ENCODE measurements around the gene CNPY3. TPM values are rescaled to one million over a fixed set of nuclear protein-coding genes. Genes with fewer than 3 reads are reported as not detected.
"Not testable (repeated sequence)": the region's sequence is repeated elsewhere in the genome, so short reads cannot be mapped to it uniquely, and the experiment has no call there.

The CNPY3 gene
- total and polyA plus RNA-seq, 4 donors = 28.3 to 50.1 (median 32.5) TPM

DNA sequence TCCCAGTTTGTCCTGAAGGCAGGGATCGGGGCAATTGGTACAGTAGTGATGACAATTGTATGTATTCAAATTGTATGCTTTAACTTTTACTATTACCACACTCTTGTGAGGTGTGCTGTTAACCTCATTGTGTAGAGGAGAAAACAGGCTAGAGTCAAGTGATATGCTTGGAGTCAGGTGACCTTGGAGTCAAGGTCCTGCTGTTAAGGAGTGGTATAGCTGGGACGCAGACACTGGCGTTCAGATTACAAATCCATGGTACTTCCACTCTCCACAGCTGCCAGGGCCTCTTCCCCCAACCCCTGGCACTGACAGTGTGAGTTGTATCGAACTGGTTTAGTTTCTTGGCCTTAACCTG lies 10.5 kb downstream of the CNPY3 start:
- H3K27ac ChIP-seq (ENCODE audit: low read depth in 1 of 2, low read length in 2 of 2) = no peak overlapping the region
- no peak overlapping the region for H3K4me3 ChIP-seq (ENCODE audit: low read length in 2 of 2)
- 78 to 82% methylated on average over 4 of the region's 4 CpGs for WGBS, 2 donors
- no peaks in the 10 kb centered on the region for H3K9me3 ChIP-seq (ENCODE audit: control insufficient read depth, low read length)
- DNase-seq (no peak), ATAC-seq (ENCODE audit: low FRiP score) (no peak)
- H3K27me3 ChIP-seq (ENCODE audit: control insufficient read depth in 1 of 2, insufficient read depth in 2 of 2, low read length in 1 of 2) = no peaks in the 10 kb centered on the region
- intact Hi-C loops (cut with DNase I) = no loop called here
- H3K36me3 ChIP-seq (ENCODE audit: control insufficient read depth in 1 of 2, insufficient read depth in 2 of 2, low read length in 1 of 2) = peaks cover 0 to 2% of the 10 kb centered on the region in 2 donors
- no peaks in the 10 kb centered on the region for H3K4me1 ChIP-seq (ENCODE audit: control insufficient read depth in 1 of 2, insufficient read depth in 2 of 2, low read length in 2 of 2)

DNA sequence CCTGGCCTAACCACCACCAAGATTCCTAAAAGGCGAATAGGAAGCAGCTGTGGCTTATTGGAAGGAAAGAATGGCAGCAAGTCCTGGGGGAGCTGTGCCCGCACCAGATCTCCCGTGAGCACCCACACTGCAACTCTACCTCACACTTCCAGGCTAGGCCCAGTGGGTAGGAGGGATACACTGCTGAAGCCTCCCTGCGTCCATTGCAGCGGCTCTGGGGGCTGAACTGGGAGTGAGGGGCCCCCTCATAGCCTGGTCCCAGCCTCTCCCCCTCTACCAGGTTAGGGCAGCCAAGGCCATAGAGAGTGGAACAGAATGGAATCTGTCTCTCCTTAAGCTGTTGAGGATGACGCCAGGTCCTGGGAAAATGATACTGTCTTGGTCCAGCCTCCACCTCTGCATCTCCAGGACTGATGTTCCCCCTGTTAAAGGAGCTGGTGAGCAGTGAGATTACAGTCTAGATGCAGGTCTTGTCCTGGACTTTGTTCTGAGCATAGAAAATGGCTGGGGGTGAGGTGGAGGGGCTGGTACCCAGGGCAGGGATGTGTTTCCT lies 11.3 kb downstream of the CNPY3 start:
- H3K36me3 ChIP-seq (ENCODE audit: control insufficient read depth in 1 of 2, insufficient read depth in 2 of 2, low read length in 1 of 2) = peaks cover 0 to 2% of the 10 kb centered on the region in 2 donors
- intact Hi-C loops (cut with DNase I) = no loop called here
- no peaks in the 10 kb centered on the region for H3K27me3 ChIP-seq (ENCODE audit: control insufficient read depth in 1 of 2, insufficient read depth in 2 of 2, low read length in 1 of 2)
- no peak overlapping the region for H3K4me3 ChIP-seq (ENCODE audit: low read length in 2 of 2)
- DNase-seq (no peak), ATAC-seq (ENCODE audit: low FRiP score) (no peak)
- H3K4me1 ChIP-seq (ENCODE audit: control insufficient read depth in 1 of 2, insufficient read depth in 2 of 2, low read length in 2 of 2) = no peaks in the 10 kb centered on the region
- H3K27ac ChIP-seq (ENCODE audit: low read depth in 1 of 2, low read length in 2 of 2) = no peak overlapping the region
- WGBS, 2 donors = 86 to 94% methylated on average over 6 of the region's 6 CpGs
- H3K9me3 ChIP-seq (ENCODE audit: control insufficient read depth, low read length) = no peaks in the 10 kb centered on the region

DNA sequence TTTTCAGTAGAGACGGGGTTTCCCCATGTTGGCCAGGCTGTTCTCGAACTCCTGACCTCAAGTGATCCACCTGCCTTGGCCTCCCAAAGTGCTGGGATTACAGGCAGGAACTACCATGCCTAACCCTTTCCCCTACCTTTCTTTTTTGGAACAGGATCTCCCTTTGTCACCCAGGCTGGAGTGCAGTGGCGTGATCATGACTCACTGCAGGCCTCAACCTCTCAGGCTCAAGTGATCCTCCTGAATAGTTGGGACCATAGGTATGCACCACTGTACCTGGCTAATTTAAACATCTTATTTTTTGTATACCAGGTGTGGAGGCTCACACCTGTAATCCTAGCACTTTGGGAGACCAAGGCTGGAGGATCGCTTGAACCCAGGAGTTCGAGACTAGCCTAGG lies 12.1 kb downstream of the CNPY3 start:
- H3K4me1 ChIP-seq (ENCODE audit: control insufficient read depth in 1 of 2, insufficient read depth in 2 of 2, low read length in 2 of 2); H3K27ac ChIP-seq (ENCODE audit: low read depth in 1 of 2, low read length in 2 of 2); ATAC-seq (ENCODE audit: low FRiP score); H3K27me3 ChIP-seq (ENCODE audit: control insufficient read depth in 1 of 2, insufficient read depth in 2 of 2, low read length in 1 of 2); DNase-seq; intact Hi-C loops (cut with DNase I); H3K4me3 ChIP-seq (ENCODE audit: low read length in 2 of 2); H3K36me3 ChIP-seq (ENCODE audit: control insufficient read depth in 1 of 2, insufficient read depth in 2 of 2, low read length in 1 of 2); H3K9me3 ChIP-seq (ENCODE audit: control insufficient read depth, low read length): not testable (repeated sequence)
- WGBS, 2 donors = 96 to 98% methylated on average over 5 of the region's 5 CpGs

DNA sequence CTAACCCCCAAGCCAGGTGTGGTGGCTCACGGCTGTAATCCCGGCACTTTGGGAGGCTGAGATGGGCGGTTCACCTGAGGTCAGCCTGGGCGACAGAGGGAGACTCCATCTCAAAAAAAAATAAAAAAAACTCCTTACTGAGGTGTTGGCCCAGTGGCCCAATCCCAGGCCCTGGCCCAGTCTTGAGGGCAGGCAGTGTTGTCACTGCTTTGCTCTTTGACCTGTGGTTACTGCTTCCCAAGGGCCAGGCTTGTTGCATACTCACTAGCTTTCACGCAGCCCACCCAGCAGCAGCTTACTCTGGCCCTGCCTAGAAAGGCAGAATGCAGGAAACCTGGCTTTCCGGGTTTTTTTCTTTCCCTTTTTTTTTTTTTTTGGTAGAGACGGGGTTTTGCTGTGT lies 13.2 kb downstream of the CNPY3 start:
- H3K27ac ChIP-seq (ENCODE audit: low read depth in 1 of 2, low read length in 2 of 2) = no peak overlapping the region
- no peak overlapping the region for H3K4me3 ChIP-seq (ENCODE audit: low read length in 2 of 2)
- no peaks in the 10 kb centered on the region for H3K27me3 ChIP-seq (ENCODE audit: control insufficient read depth in 1 of 2, insufficient read depth in 2 of 2, low read length in 1 of 2)
- DNase-seq (no peak), ATAC-seq (ENCODE audit: low FRiP score) (no peak)
- no peaks in the 10 kb centered on the region for H3K36me3 ChIP-seq (ENCODE audit: control insufficient read depth in 1 of 2, insufficient read depth in 2 of 2, low read length in 1 of 2)
- H3K4me1 ChIP-seq (ENCODE audit: control insufficient read depth in 1 of 2, insufficient read depth in 2 of 2, low read length in 2 of 2) = no peaks in the 10 kb centered on the region
- no peaks in the 10 kb centered on the region for H3K9me3 ChIP-seq (ENCODE audit: control insufficient read depth, low read length)
- intact Hi-C loops (cut with DNase I) = no loop called here
- 74 to 76% methylated on average over 7 of the region's 7 CpGs for WGBS, 2 donors

DNA sequence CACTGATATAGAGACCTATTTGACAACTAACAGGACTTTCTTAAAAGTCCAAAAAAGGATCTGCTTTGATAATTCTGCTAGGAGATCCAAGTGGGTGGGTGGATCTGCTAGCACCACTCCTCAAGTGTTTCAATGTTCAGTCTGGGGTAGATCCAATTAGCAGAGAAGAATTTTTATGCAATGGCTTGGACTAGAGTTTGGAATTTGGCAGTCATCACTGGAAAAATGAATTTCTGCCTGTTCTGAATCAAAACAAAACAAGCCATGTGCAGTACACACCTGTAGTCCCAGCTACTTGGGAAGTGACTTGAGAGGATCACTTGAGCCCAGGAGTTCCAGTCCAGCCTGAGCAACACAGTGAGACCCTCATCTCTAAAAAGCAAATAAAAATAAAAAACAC lies 18.7 kb downstream of the CNPY3 start:
- DNase-seq (no peak), ATAC-seq (ENCODE audit: low FRiP score) (no peak)
- intact Hi-C loops (cut with DNase I) = no loop called here
- Histone ChIP-seq H3K27ac (ENCODE audit: low read depth in 1 of 2, low read length in 2 of 2) (no peak overlapping the region), H3K4me3 (ENCODE audit: low read length in 2 of 2) (no peak overlapping the region), H3K4me1 (ENCODE audit: control insufficient read depth in 1 of 2, insufficient read depth in 2 of 2, low read length in 2 of 2) (no peaks in the 10 kb centered on the region), H3K36me3 (ENCODE audit: control insufficient read depth in 1 of 2, insufficient read depth in 2 of 2, low read length in 1 of 2) (no peaks in the 10 kb centered on the region), H3K9me3 (ENCODE audit: control insufficient read depth, low read length) (no peaks in the 10 kb centered on the region), H3K27me3 (ENCODE audit: control insufficient read depth in 1 of 2, insufficient read depth in 2 of 2, low read length in 1 of 2) (no peaks in the 10 kb centered on the region)

DNA sequence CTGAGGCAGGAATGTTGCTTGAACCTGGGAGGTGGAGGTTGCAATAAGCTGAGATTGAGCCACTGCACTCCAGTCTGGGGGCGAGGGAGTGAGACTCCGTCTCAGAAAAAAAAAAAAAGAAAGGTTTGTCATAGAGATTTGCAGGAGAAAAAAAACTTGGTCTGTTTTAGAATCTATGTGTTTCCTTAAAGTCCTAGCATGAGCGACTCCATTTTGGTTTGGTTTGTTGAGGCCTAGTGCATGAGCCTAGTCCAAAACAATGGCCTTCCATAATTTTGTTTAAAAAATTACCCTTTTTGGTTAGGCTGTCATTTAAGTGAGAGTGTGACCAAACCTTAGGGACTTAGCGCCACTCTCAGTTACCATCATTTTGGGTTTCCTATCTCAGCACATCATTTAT lies 23.1 kb downstream of the CNPY3 start:
- DNase-seq = no peak

DNA sequence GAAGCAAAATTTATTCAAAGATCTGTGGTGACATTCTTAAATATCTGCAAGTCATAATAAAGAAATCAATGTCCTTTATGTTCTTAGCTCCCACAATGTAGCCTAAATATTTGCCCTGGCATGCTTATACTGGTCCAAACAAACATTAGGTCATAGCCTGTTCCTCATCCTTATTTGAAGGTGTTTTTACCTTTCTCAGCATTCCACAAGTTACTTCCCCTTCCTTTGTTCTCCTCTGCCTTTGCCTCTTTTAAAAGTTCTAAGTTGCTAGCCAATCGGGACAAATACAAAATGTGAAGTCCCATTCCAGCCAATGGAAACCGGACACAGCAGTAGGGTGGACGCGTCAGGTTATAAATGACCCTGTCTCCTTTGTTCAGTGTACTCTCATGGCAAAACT lies 25.1 kb downstream of the CNPY3 start:
- H3K4me3 ChIP-seq (ENCODE audit: low read length in 2 of 2); ATAC-seq (ENCODE audit: low FRiP score); H3K36me3 ChIP-seq (ENCODE audit: control insufficient read depth in 1 of 2, insufficient read depth in 2 of 2, low read length in 1 of 2); DNase-seq; H3K4me1 ChIP-seq (ENCODE audit: control insufficient read depth in 1 of 2, insufficient read depth in 2 of 2, low read length in 2 of 2); intact Hi-C loops (cut with DNase I); H3K27me3 ChIP-seq (ENCODE audit: control insufficient read depth in 1 of 2, insufficient read depth in 2 of 2, low read length in 1 of 2); H3K27ac ChIP-seq (ENCODE audit: low read depth in 1 of 2, low read length in 2 of 2); H3K9me3 ChIP-seq (ENCODE audit: control insufficient read depth, low read length): not testable (repeated sequence)
- WGBS, 2 donors = 84 to 86% methylated on average over 4 of the region's 4 CpGs

More for the DNA sequence above, 23.1 kb downstream of the CNPY3 start:
- WGBS, 2 donors = 91 to 92% methylated on average over 4 of the region's 4 CpGs
- Histone ChIP-seq H3K4me1 (ENCODE audit: control insufficient read depth in 1 of 2, insufficient read depth in 2 of 2, low read length in 2 of 2) (no peaks in the 10 kb centered on the region), H3K4me3 (ENCODE audit: low read length in 2 of 2) (no peak overlapping the region), H3K9me3 (ENCODE audit: control insufficient read depth, low read length) (no peaks in the 10 kb centered on the region), H3K27me3 (ENCODE audit: control insufficient read depth in 1 of 2, insufficient read depth in 2 of 2, low read length in 1 of 2) (no peaks in the 10 kb centered on the region), H3K36me3 (ENCODE audit: control insufficient read depth in 1 of 2, insufficient read depth in 2 of 2, low read length in 1 of 2) (no peaks in the 10 kb centered on the region), H3K27ac (ENCODE audit: low read depth in 1 of 2, low read length in 2 of 2) (no peak overlapping the region)
- intact Hi-C loops (cut with DNase I) = no loop called here
- ATAC-seq (ENCODE audit: low FRiP score) = no peak

DNA sequence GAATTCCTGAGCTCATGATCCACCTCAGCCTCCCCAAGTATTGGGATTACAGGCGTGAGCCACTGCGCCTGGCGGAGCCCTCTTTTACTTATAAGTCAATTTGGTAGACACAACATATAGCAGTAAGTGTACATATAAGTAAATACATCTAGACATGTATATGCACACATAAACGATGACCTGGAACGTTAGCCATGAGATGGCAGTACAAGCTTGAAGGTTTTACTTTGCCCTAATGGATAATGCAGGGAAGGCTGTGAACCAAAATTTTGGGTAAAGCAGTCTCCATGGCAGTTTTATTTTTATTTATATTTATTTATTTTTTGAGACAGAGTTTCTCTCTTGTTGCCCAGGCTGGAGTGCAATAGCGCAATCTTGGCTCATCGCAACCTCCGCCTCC lies 28.8 kb downstream of the CNPY3 start:
- H3K27me3 ChIP-seq (ENCODE audit: control insufficient read depth in 1 of 2, insufficient read depth in 2 of 2, low read length in 1 of 2) = no peaks in the 10 kb centered on the region
- DNase-seq = no peak
- no peaks in the 10 kb centered on the region for H3K9me3 ChIP-seq (ENCODE audit: control insufficient read depth, low read length)
- no peak overlapping the region for H3K4me3 ChIP-seq (ENCODE audit: low read length in 2 of 2)
- H3K27ac ChIP-seq (ENCODE audit: low read depth in 1 of 2, low read length in 2 of 2) = no peak overlapping the region
- WGBS, 2 donors = 79 to 83% methylated on average over 8 of the region's 8 CpGs
- H3K4me1 ChIP-seq (ENCODE audit: control insufficient read depth in 1 of 2, insufficient read depth in 2 of 2, low read length in 2 of 2) = no peaks in the 10 kb centered on the region
- no peak for ATAC-seq (ENCODE audit: low FRiP score)
- H3K36me3 ChIP-seq (ENCODE audit: control insufficient read depth in 1 of 2, insufficient read depth in 2 of 2, low read length in 1 of 2) = no peaks in the 10 kb centered on the region
- intact Hi-C loops (cut with DNase I) = no loop called here

DNA sequence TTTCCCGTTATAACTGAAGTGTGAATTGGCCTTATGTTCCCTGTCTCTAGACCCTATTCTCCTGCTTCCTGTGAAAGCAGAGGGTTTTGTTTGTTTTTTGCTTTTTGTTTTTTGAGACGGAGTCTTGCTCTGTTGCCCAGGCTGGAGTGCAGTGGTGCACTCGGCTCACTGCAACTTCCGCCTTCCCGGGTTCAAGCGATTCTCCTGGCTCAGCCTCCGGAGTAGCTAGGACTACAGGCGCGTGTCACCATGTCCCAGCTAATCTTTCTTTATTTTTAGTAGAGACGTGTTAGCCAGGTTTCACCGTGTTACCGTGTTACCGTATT lies 30.6 kb downstream of the CNPY3 start:
- 12 to 15% methylated on average over 13 of the region's 13 CpGs for WGBS, 2 donors
- ATAC-seq (ENCODE audit: low FRiP score) (no peak), DNase-seq (no peak)
- H3K4me1 ChIP-seq (ENCODE audit: control insufficient read depth in 1 of 2, insufficient read depth in 2 of 2, low read length in 2 of 2) = no peaks in the 10 kb centered on the region
- no peaks in the 10 kb centered on the region for H3K27me3 ChIP-seq (ENCODE audit: control insufficient read depth in 1 of 2, insufficient read depth in 2 of 2, low read length in 1 of 2)
- no peak overlapping the region for H3K27ac ChIP-seq (ENCODE audit: low read depth in 1 of 2, low read length in 2 of 2)
- peaks cover 0 to 2% of the 10 kb centered on the region in 2 donors for H3K36me3 ChIP-seq (ENCODE audit: control insufficient read depth in 1 of 2, insufficient read depth in 2 of 2, low read length in 1 of 2)
- no peak overlapping the region for H3K4me3 ChIP-seq (ENCODE audit: low read length in 2 of 2)
- no peaks in the 10 kb centered on the region for H3K9me3 ChIP-seq (ENCODE audit: control insufficient read depth, low read length)
- intact Hi-C loops (cut with DNase I) = no loop called here
